Prostate gland (tissue), 2 donors: ENCODE results near the gene XRN2.

Experiments used
- POLR2A ChIP-seq: fragments of 450-650 bp; IDR thresholded peaks from one replicate; pipeline ENCODE4 v1.6.1; 2016; ENCODE audit warnings: antibody characterized with exemption, mild to moderate bottlenecking
- TF ChIP-seq, protein P1 (sequence below), 4 experiments: fragments of 200-600 bp in 2 of 4; fragments of 450-650 bp in 2 of 4; sonication (generic) in 2 of 4; IDR thresholded peaks; 1 replicate in 3 of 4; 2 replicates in 1 of 4; pipeline ENCODE4 v1.5.1; 2016 to 2019; ENCODE audit warnings: antibody characterized with exemption in 4 of 4, mild to moderate bottlenecking in 2 of 4, moderate library complexity in 2 of 4

DNA sequence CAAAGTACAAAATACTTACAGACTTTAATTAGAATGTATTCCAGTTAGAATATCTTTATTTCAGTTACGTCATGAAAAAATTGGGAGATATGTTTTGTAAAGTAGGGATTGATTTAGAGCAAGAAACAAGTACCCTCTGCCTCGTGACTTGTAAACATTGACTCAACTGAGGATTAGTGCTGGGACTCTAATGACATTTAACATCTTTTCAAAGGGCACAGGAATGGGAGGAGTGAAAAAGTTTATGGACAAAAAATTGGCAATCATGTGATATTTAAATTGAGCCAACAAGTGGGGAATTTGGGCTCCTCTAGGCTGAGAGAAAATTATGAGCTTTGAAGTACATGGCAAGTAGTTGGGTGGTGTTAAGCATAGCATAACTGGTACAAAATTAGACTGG is 68.9 kb downstream of the XRN2 start:
- TF ChIP-seq POLR2A, result no peak
- TF ChIP-seq, protein P1, sequence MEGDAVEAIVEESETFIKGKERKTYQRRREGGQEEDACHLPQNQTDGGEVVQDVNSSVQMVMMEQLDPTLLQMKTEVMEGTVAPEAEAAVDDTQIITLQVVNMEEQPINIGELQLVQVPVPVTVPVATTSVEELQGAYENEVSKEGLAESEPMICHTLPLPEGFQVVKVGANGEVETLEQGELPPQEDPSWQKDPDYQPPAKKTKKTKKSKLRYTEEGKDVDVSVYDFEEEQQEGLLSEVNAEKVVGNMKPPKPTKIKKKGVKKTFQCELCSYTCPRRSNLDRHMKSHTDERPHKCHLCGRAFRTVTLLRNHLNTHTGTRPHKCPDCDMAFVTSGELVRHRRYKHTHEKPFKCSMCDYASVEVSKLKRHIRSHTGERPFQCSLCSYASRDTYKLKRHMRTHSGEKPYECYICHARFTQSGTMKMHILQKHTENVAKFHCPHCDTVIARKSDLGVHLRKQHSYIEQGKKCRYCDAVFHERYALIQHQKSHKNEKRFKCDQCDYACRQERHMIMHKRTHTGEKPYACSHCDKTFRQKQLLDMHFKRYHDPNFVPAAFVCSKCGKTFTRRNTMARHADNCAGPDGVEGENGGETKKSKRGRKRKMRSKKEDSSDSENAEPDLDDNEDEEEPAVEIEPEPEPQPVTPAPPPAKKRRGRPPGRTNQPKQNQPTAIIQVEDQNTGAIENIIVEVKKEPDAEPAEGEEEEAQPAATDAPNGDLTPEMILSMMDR (IDR thresholded peaks at IDR 0.05), result no peak
